C4-2B (cell line): ENCODE results near the gene C8A.

Source experiments
- ZFX ChIP-seq: fragments of 450-650 bp; IDR thresholded peaks from 2 replicates; pipeline ENCODE4 v1.6.1; 2017
- TF ChIP-seq, protein P1 (sequence below): fragments of 450-650 bp; conservative IDR thresholded peaks from 2 replicates; pipeline ENCODE4 v1.5.1; 2017; ENCODE audit warnings: mild to moderate bottlenecking

DNA sequence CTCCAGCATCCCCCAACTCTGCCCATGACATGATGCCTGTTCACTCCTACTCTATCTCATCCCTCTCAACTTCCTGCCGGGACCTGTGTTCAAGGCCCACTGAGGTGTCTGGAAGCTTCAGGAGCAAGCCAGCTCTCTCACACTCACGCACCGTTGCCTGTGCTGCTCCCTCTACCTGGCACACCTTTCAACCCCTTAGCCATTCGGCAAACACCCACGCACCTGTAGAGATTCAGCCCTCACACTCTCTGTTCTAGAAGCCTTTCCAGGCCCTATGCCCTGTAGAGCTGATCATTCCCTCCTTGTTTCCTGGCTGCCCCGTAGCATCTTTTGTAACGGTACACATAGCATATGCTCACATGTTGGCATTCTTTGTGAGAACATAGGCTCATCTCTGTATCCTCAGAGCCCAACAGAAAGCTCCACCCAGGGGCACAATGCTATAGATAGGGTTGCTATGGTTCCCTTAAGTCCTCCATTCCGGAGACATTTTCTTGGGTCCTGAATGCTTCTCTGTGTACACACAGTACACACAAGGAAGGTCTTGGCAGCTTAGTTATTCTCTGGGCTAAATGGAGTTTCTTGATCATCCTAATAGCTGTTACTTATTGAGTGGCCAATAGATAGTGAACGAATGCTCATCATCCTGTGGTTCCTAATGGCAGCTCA is 109.9 kb downstream of the C8A start:
- TF ChIP-seq, protein P1, sequence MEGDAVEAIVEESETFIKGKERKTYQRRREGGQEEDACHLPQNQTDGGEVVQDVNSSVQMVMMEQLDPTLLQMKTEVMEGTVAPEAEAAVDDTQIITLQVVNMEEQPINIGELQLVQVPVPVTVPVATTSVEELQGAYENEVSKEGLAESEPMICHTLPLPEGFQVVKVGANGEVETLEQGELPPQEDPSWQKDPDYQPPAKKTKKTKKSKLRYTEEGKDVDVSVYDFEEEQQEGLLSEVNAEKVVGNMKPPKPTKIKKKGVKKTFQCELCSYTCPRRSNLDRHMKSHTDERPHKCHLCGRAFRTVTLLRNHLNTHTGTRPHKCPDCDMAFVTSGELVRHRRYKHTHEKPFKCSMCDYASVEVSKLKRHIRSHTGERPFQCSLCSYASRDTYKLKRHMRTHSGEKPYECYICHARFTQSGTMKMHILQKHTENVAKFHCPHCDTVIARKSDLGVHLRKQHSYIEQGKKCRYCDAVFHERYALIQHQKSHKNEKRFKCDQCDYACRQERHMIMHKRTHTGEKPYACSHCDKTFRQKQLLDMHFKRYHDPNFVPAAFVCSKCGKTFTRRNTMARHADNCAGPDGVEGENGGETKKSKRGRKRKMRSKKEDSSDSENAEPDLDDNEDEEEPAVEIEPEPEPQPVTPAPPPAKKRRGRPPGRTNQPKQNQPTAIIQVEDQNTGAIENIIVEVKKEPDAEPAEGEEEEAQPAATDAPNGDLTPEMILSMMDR = no peak
- TF ChIP-seq ZFX = no peak
